ENCODE measurements around the gene FBXO48. TPM values are rescaled to one million over a fixed set of nuclear protein-coding genes. Genes with fewer than 3 reads are reported as not detected.

The FBXO48 gene
- total and polyA plus RNA-seq, 12 donors, result 0.42 to 2.8 (median 1.1) TPM

- H3K4me3 ChIP-seq, result no peak overlapping the region
- H3K27ac ChIP-seq, result no peak overlapping the region
- H3K9me3 ChIP-seq (replicated peaks in 1 of 3), result no peaks in the 10 kb centered on the region
- H3K36me3 ChIP-seq (replicated peaks in 1 of 2), result no peaks in the 10 kb centered on the region
- H3K4me1 ChIP-seq (replicated peaks in 1 of 2), result no peaks in the 10 kb centered on the region
- intact Hi-C loops (cut with DNase I), result no loop called here
- no peaks in the 10 kb centered on the region for H3K27me3 ChIP-seq
- no peak for TF ChIP-seq CTCF (IDR thresholded peaks at IDR 0.05)
- TF ChIP-seq POLR2A (IDR thresholded peaks at IDR 0.05), result no peak
- DNase-seq, result no peak
- 50 to 65% (median 60%) methylated on average over 1 of the region's 1 CpG for WGBS, 4 donors
Measured at GRCh38 chr2:68512966-68513365, 45.9 kb upstream of the FBXO48 start.

DNA sequence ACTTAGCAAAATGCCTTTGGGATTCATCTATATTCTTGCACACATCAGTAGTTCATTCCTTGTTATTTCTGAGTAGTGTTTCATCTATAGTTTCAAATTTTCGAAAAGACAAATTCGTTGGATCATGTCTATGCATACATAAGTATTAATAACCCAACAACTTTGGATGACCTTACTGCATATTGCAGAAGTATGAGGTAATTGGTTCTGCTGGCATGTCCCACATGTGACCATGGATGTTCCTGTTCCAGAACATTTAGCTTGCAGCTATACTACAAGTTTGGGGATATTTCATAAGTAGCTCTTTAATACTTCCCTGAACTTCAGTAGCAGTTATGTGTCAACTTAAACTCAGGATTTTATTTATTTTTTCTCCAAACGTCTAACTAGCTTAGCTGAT is 45.2 kb upstream of the FBXO48 start:
- Histone ChIP-seq H3K4me3 (no peak overlapping the region), H3K36me3 (replicated peaks in 1 of 2) (no peaks in the 10 kb centered on the region), H3K4me1 (replicated peaks in 1 of 2) (no peaks in the 10 kb centered on the region), H3K27ac (no peak overlapping the region), H3K27me3 (no peaks in the 10 kb centered on the region), H3K9me3 (replicated peaks in 1 of 3) (no peaks in the 10 kb centered on the region)
- DNase-seq, result no peak
- WGBS, 4 donors, result 67 to 71% (median 69%) methylated on average over 3 of the region's 3 CpGs
- intact Hi-C loops (cut with DNase I), result no loop called here
- no peak for TF ChIP-seq CTCF (IDR thresholded peaks at IDR 0.05)
- no peak for TF ChIP-seq POLR2A (IDR thresholded peaks at IDR 0.05)

DNA sequence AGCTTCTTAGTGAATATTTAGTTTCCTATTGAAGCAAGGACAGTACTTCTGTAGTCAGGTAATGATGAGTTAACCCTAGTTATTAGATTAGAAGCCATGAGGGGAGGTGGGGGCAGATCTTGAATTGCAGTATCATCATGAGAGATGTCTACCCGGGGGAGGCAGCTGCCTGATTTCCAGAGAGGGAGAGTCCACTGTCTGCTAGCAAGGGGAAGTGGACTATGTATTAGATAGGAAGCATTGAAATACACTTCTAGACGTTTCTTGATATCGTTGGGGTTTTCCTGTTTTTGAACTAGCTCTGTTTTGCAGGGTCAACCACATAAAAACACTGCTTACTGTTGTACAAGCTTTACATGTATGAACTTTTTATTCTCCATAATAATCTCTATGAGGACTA is 39.1 kb upstream of the FBXO48 start:
- 63 to 74% (median 68%) methylated on average over 3 of the region's 3 CpGs for WGBS, 4 donors
- Histone ChIP-seq H3K36me3 (replicated peaks in 1 of 2) (no peaks in the 10 kb centered on the region), H3K4me3 (no peak overlapping the region), H3K4me1 (replicated peaks in 1 of 2) (no peaks in the 10 kb centered on the region), H3K27me3 (no peaks in the 10 kb centered on the region), H3K27ac (no peak overlapping the region), H3K9me3 (replicated peaks in 1 of 3) (no peaks in the 10 kb centered on the region)
- TF ChIP-seq CTCF (IDR thresholded peaks at IDR 0.05) (no peak), POLR2A (IDR thresholded peaks at IDR 0.05) (no peak)
- DNase-seq, result no peak
- intact Hi-C loops (cut with DNase I), result no loop called here

DNA sequence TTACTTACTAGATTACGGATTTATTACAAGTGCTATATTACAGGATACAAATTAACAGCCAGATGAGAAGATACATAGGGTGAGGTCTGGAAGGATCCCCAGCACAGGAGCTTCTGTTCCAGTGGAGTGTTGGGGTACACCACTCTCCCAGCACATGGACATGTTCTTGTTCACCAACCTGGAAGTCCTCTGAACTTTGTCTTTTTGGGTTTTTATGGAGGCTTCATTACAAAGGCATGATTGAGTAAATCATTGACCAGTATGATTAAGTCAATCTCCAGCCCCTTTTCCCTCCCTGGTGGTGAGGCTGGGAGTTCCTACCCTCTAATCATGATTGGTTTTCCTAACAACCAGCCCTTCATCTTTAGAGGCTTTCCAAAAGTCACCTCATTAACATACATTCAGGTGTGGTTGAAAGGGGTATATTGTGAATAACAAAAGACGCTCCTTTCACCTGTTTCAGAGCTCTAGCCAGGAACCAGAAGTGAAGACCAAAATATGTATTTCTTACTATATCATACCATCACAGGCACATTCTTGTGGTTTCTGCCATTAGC is 38.6 kb upstream of the FBXO48 start:
- no peaks in the 10 kb centered on the region for H3K4me1 ChIP-seq (replicated peaks in 1 of 2)
- H3K27me3 ChIP-seq, result no peaks in the 10 kb centered on the region
- H3K27ac ChIP-seq, result no peak overlapping the region
- H3K4me3 ChIP-seq, result no peak overlapping the region
- TF ChIP-seq CTCF (IDR thresholded peaks at IDR 0.05) (no peak), POLR2A (IDR thresholded peaks at IDR 0.05) (no peak)
- 88 to 98% (median 93%) methylated on average over 2 of the region's 2 CpGs for WGBS, 4 donors
- no peaks in the 10 kb centered on the region for H3K9me3 ChIP-seq (replicated peaks in 1 of 3)
- no peak for DNase-seq
- H3K36me3 ChIP-seq (replicated peaks in 1 of 2), result no peaks in the 10 kb centered on the region
- intact Hi-C loops (cut with DNase I), result no loop called here

All from adrenal gland (tissue), 12 donors.